HG03108 (cell line): ENCODE data around the gene SOCS2.
"Not testable (repeated sequence)": the region's sequence is repeated elsewhere in the genome, so short reads cannot be mapped to it uniquely, and the experiment has no call there.

Experiments
- ATAC-seq: cut with Tn5 transposase; IDR thresholded peaks from one replicate; pipeline ENCODE4 v1.9.1; 2021; ENCODE audit warnings: moderate library complexity; ENCODE audit not compliant: unreplicated experiment

Gene SOCS2, protein sequence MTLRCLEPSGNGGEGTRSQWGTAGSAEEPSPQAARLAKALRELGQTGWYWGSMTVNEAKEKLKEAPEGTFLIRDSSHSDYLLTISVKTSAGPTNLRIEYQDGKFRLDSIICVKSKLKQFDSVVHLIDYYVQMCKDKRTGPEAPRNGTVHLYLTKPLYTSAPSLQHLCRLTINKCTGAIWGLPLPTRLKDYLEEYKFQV

DNA sequence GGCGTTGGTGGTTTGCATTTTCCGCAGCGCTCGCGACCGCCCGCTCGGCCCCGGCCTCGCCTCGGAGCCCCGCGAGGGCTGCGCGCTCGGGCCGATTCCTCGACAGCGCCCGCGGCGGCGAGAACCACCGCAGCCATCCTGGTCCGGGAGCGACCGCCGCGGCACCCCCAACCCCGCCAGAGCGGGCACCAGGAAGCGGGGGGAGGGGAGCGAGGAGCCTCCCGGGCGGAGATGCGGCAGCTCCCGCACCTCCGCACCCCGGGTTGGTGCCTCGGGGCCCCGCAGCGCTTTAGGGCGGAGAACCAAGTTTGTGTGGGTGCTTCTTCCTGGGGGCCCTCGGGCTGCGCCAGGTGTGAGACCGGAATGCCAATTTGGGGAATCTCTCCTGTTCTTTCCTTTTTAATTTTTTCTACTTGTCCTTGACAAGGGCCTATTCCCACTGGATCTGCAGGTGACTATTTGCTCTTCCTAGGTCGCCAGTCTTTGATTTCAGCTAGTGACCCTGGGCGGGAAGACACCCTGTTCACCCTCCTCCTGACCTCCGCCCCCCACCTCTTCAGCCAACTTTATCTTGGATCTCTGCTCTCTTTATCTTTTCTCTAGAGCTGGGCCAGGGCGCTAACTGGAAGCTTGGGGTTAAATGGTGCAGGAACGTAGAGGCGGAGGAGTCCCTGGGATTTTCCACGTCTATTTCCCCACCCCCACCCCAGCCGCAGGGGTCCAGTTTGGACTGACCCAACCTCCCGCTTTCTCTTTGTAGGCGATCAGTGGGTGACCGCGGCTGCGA is at the start of gene SOCS2:
SOCS2 (plus strand) TSS at position 751 of the 787 bp plus-strand sequence. CDS start 223 bp downstream, outside the sequence.
- no peak for ATAC-seq

DNA sequence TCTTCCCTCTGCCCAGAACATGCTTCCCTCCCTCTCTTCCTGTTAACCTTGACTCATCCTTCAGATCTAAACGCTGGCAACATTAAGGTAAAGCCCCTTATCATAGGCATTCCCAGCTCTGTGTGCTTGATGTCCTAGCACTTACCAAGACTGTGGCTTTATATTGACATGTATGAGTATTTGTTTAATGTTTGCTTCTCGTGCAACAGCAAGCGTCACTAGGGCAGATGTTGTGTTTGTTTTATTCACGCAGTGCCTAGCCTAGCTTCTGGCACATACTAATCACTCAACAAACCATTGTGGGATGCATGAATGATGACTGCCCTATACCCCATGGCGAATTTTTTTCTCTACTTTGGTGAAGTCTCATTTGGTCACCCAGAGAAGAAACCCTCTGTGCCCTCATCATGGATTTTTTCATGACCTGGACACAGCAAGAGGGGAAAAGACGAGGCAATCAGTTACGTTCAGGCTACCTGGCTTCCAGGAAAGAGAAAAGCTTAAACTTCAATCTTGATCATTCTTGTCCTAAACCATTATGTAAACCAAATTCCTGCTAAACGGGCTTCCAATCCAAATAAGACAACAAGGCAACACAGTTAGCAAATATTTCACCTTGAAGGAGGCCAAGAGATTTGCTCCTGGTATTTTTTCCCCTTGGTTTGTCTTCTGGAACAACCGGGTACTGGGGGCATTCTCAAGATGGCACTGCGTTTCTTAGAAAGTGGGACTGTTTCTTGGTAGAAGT is 47.9 kb upstream of the SOCS2 start:
- ATAC-seq, result no peak

DNA sequence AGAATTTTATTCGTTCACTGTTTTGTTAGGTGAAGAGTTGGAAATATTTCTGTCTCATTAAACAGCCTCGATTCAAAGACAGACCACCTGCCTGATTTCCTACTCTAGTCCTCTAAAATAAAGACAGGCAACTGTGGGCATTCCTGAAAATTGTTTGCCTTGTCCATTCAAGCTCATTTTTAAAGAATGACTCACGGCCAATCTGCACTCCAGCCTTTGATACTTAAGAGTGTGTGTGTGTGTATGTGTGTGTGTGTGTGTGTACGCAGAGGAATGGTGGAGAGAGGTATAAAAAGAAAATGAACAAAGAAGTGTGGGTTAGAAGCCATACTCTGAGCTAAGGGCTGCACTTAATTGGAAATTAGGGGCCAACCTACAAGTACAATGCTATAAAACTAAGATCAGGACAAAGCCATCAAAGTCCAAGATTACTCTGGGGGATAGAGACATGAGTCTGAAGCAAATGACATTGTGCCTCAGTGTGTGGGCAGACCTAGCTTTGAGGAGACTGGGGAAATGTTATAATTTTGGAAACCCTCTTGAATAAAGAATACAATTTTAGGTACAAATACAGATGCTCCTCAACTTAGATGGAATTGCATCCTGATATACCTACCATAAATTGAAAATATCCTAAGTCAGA is 45.6 kb upstream of the SOCS2 start:
- ATAC-seq, result no peak

DNA sequence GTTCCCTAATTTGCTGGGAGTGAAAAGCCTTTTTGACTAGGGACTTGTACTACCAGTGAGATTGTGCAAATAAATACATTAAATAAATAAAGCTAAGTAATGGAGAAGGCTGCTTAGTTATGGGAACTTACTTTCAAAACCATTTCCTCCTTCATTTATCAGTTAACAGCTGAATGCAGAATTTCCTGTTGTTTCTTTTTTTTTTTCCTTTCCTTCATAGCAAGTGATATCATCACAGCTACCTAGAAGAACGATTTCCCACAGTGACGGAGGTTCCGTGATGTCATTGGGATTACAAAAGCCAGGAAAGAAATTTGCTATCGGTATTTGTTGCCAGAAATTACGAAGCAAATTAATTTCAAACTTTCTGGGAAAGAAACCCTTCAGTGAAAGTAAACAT is 42.1 kb upstream of the SOCS2 start:
- no peak for ATAC-seq

DNA sequence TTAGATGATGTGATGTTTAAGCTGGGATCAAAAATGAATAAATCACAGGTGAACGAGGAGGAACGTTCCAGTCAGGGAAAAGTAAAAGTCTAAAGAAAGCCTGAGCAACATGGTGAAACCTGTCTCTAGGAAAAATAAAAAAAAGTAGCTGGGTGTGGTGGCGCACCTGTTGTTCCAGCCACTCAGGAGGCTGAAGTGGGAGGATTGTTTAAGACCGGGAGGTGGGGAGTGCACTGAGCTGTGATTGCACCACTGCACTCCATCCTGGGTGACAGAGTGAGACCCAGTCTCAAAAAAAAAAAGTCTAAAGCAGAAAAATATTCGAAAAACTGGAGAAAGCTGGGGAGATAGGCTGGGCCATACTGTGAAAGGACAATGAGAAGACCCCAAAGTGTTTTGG is 39.2 kb upstream of the SOCS2 start:
- ATAC-seq, result no peak

DNA sequence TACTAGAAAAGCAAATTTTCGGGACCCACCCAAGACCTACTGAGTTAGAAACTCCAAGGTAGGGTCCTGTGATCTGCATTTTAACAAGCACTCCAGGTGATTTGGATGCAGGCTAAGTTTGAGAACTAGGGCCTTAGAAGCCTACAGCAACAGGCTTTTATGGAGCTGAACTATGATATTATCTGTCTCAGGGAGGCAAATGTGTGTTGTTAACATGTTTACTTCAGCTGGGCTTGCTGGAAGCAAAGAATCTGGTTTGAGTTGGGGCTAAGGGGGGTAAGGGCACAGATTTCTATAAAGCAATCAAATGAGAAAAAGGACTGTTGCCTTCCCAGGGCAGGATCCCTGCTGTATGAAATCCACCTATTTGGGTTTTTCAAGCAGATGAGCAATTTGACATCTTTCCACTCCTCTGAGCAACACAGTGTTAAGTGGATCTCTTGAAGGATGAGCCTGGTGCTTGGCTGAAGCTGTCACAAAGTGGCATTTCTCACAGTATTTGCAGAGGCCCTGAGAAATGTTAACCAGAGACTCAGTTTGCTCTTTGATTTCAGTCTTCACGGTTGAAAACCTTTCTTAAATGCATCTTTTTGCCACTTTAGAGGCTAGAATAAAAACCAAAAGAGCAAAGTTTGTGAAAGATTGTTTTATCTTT is 36.2 kb upstream of the SOCS2 start:
- peak; percentile 30 for ATAC-seq

DNA sequence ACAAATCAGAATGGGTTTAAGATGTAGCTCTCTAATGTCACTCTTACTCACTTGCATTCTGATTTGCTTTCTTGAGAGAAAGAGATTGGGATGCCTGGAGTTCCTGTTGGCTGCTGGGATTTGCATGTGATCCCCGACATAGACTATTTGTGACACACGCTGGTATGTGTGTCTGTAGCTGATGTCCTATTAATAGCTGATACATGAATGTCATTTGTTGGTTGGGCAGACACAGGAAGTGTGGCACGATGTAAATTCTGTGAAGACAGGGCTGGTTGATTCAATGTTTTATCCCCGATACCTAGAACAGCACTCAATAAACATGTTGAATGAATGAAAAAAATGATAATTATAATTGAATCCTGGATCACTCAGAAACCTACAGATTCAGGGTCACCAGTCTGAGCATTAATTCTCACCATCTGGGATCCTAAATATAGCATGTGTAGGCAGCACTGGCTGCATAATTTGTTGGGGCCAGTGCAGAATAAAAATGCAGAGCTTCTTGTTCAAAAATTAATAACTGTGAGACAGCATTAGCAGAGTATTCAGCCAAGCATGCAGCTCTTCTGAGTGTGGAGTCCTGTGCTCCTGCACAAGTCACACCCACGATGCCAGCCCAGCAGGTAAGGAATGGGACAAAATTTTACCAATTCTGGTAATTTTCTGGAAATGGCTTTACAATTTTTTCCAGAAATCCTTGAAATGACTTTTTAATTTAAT is 35.5 kb upstream of the SOCS2 start:
- ATAC-seq, result peak; percentile 87

DNA sequence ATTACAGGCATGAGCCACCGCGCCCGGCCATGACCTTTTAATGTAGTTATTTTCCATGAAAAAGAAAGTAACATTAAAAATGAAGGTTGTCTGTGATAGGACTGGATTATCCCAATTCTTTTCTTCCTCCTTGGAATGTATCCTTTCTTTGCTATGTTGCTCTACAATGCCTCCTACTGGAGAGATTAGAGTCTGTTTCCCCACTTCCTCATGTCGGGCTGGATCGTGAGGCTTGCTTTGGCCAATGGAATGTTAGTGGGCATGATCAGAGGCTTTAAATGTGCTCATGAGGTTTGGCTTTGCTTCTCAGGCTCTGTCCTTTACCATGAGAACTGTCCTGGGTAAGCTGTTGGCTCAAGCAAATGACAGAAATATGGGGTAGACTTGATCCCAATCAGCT is 34.7 kb upstream of the SOCS2 start:
- ATAC-seq, result no peak

DNA sequence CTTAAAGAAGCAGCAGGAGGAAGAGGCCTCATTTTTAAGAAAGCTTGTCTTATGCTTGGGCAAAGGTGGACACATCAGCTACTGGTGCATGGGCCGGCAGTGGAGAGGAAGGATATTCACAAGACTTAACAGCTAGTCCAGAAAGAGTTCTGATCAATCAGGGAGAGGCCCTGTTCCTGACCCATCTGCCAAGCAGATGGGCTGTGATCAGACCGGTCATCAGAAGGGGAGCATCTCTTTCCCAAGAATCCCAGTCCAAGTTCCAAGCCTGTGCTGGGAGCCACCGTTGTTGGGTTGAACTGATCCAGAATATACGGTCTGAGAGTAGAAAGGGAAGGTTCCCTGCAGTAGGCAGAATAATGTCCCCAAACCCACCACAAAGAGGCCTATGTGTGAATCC is 32.7 kb upstream of the SOCS2 start:
- no peak for ATAC-seq

DNA sequence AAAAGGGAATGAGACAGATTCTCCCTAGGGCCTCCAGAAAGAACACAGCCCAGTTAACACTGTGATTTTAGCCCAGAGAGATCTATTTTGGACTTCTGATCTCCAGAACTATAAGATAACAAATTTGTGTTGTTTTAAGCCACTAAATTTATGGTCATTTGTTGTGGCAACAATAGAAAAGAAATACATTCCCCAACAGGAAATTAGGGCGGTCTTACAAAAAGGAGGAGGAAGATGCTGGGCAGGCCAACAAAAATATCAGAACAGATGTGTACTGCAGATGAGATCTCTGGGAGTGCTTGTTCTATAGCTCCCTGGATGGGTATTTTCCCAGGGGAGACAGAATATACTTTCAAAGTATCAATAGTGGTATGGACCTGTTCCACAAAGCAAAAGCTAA is 32.0 kb upstream of the SOCS2 start:
- ATAC-seq, result no peak

DNA sequence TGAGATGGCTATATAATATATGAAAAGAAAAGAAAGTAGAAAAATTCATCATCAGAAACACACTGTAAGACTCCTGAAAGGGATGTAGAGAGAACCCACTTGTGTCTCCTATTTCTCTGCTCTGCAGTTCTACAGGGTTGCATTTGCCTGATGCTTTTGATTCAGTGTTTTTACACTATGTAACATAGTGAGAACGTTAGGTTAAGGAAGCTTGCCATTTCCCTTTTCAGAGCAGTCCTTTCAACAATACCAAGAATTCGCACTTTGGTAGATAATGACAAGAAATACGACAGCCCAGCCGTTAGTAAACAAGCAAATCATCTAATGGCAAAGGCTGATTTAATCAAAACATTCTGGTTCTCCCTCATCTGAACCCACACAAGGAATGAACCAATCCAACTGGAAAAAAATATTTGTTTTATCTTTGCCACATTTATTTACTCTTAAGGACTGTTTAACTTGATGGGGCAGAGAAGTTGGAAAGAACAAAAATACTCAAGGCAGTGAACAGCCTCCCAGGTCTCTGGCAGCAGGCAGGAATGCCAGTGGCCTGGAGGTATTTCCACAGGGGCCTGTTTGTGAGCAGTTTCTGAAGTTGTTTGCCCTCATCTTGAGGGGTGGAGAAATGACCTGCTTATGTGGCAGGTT is 30.8 kb upstream of the SOCS2 start:
- no peak for ATAC-seq

DNA sequence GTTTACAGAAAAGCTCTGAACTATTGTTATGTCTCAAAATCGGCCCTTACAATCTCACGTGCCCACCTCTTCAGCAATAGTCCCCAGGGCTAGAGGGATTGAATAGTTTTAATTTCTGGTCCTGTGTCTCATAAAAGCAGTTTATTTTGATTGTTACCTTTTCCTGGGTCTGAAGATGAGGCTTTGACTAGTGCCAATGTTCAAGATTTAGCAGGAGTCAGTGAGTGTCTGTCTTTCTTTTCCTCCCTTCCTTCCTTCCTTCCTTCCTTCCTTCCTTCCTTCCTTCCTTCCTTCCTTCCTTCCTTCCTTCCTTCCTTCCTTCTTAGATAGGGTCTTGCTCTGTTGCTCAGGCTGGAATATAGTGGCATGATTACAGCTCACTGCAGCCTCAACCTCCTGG is 24.7 kb upstream of the SOCS2 start:
- no peak for ATAC-seq

DNA sequence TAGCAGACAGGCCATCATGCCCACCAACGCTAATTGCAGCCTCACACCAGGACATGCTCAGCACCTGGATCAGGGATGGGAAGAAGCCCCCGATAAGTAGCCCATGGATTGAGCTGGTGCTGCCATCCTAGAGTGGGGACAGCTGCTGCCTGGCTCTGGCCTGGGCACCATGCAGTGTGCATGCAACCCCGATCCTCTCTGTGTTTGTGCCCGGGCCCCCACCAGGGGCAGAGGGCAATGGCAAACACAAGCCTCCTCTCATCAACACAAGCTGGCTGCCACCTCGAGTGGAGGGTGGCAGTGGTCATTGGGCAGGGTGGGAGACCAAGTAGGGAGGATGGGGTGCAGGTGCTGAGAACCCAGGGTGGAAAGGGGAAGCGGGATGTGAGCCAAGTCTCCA is 23.3 kb upstream of the SOCS2 start:
- ATAC-seq, result no peak

DNA sequence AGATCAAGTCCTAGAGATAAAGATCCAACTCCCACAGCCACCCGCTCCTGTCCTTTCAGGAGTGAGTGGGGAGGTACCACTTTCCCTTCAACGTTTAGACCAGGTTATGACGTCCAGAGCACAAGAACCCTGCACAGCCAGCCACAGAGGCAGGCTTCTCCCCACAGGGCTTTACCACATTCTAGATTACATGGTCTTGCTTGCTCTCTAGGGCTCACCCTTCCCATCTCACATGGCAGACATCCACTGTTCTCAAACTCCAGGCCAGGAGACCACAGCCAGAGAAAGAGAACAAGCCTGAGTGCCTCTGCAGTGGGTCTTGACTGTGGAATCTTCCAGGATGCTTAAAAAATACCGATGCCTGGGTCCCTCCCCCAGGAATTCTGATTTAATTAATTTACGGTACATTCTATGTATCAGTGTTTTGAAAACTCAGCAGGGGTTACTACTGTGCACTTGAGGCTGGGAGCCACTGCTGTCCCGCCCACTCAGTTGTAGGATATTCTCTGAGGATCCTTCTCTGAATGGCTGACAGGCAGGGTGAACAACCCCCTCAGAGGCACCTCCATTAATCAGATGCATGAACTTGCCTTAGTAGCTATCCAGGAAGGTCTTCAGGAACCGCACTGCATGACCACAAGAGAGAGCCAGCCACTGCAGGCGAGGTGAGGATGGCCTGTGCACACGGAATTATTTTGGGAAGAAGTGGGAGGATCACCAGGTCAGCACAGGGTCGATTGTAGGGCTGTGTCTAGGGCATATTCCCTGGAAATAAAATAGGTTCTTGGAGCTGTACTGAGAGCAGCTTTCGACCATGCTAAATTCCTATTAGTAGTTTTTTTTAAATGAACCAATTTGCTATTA is 21.5 kb upstream of the SOCS2 start:
- no peak for ATAC-seq

DNA sequence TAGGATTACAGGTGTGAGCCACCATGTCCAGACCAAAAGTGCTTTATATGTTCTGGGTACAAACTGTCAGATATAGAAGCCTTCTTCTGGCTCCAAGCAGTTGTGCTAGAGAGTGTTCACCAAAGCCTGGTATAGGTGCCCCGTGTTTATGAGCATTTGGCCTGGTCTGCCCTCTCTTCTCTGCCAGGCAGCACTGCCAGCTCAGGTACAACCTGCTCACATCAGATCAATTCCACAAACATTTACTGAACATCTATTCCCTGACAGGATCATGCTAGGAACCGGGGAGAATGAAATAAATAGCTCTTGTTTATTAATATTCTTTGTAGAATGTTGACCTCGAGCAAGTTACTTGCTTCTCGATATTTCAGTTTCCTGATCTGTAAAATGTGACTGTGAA is 20.0 kb upstream of the SOCS2 start:
- no peak for ATAC-seq

DNA sequence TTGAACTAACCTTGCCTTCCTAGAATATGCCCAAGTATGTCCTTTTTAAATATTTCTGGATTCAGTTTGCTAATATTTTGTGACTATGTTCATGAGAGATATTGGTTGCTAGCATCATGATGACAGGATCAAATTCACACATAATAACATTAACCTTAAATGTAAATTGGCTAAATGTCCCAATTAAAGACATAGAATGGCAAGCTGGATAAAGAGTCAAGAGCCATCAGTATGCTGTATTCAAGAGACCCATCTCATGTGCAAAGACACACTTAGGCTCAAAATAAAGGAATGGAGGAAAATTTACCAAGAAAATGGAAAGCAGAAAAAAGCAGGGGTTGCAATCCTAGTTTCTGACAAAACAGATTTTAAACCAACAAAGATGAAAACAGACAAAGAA is 14.6 kb upstream of the SOCS2 start:
- ATAC-seq, result not testable (repeated sequence)

DNA sequence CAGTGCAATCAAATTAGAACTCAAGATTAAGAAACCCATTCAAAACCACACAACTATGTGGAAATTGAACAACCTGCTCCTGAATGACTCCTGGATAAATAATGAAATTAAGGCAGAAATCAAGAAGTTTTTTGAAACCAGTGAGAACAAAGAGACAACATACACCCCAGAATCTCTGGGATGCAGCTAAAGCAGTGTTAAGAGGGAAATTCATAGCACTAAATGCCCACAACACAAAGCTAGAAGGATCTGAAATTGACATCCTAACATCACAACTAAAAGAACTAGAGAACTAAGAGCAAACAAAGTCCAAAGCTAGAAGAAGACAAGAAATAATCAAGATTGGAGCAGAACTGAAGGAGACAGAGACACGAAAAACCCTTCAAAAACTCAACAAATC is 13.8 kb upstream of the SOCS2 start:
- not testable (repeated sequence) for ATAC-seq

DNA sequence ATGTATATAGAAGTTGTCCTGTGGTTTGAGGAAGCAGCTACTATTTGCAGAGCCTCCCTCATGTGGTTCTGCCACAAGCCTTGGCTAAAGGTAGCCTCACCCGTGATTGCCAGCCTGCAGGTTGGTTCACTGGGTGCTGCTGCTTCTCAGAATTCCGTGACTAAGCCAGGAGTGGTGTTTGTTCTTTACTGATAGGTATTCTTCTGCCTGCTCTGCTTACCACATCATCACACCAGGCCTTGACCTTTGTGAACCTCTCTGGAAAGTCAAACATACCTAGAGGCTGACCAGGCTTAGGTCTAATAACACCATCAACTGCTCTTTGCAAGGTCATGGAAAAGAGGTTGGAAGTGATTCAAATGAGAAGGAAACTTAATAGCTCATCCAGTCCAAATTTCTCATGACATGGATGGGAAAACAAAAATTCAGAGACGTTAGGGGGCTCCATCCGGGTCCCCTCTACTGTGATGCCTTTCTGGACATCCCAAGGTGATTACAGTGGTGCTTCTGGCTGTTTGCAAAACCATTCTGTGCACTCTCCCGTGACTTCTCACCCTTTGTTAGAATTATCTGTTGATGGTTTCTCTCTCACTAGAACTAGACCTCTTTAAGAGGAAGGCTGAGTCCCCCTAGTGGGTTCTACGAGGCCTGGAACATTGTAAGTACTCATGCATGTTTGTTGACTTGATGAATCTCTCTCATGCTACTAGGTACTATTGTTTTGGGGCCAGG is 8.5 kb upstream of the SOCS2 start:
- ATAC-seq, result no peak
